ENCODE results near the gene TRIM74. TPM values are rescaled to one million over a fixed set of nuclear protein-coding genes. Genes with fewer than 3 reads are reported as not detected.
A peak's percentile ranks its signal among the peaks of the same experiment; 100 is the strongest.
"Not testable (repeated sequence)": the region's sequence is repeated elsewhere in the genome, so short reads cannot be mapped to it uniquely, and the experiment has no call there.

The TRIM74 gene
- total RNA-seq, 2 donors from 2014 or later = 1.7 to 1.9 TPM

DNA sequence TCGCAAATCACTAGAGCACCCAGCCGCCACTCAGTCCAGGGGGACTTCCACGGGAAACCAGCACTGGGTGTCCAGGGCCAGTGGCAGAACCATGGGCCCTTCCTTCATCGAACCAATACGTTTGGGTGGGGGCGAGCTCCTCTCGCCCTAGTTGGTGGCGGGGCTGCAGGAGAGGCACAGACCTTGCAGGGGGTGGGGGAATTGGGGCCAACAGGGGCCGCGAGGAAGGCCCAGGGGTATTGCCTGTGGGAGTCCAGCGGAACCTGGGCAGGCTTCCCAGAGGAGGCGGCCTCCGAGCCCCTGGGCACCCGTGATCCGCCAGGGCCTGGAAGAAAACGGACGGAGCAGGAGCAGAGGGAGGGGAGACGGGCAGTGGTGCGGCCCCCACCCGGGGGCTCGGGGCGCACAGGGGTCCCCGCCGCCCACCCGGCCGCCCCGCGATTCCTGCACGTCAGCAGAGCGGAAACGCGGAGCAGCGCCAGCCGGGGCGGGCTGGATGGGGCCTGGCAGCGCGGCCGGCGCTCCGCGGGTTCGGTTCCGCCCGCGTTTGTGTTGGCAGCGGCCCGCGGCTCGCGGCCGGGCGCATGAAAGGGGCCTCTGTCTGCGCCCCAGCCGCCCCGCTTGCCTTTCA, 6.5 kb upstream of the TRIM74 start:
- intact Hi-C loops (cut with DNase I); H3K4me1 ChIP-seq (replicated peaks); H3K27me3 ChIP-seq (replicated peaks; ENCODE audit: insufficient read depth); H3K4me3 ChIP-seq; DNase-seq (ENCODE audit: low spot score); H3K27ac ChIP-seq; H3K36me3 ChIP-seq; H3K9me3 ChIP-seq: not testable (repeated sequence)
- 74% methylated on average over 11 of the region's 55 CpGs for WGBS

DNA sequence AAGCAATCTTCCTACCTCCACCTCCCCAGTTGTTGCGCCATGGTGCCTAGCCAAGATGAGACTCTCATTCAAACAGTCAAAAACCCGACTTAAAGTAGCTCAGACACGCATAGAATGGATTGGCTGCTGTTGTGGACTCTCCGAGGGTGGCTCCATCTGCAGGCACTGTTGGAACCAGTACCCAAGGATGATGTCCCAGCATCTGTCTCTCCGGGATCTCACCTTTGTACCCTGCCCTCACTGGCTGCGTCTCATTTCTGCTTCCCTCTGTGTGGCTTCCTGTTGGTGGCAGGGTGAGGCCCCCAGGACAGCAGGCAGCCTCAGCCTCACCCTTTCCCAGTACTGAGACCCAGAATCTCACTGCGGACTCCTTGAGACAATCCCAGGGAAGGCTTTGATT, 5.5 kb upstream of the TRIM74 start:
- H3K27ac ChIP-seq; H3K27me3 ChIP-seq (replicated peaks; ENCODE audit: insufficient read depth); H3K4me1 ChIP-seq (replicated peaks); H3K9me3 ChIP-seq; intact Hi-C loops (cut with DNase I); H3K4me3 ChIP-seq; H3K36me3 ChIP-seq; DNase-seq (ENCODE audit: low spot score): not testable (repeated sequence)
- 97% methylated on average over 3 of the region's 7 CpGs for WGBS

DNA sequence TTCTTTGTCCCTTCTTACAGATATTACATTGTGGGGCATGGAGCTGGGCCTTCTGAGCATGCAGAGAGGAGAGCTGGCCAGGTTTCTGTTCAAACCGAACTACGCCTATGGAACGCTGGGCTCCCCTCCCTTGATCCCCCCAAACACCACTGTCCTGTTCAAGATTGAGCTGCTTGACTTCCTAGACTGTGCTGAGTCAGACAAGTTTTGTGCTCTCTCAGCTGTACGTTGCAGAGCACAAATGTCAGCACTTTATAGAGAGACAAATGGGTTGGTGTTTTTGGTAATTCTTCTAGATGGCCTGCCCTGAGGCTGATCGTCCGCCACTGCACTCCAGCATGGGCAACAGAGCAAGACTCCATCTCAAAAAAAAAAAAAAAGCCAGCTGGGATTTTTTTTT, 2.2 kb upstream of the TRIM74 start:
- H3K4me1 ChIP-seq (replicated peaks); H3K36me3 ChIP-seq; H3K27ac ChIP-seq; H3K4me3 ChIP-seq; H3K27me3 ChIP-seq (replicated peaks; ENCODE audit: insufficient read depth); H3K9me3 ChIP-seq; DNase-seq (ENCODE audit: low spot score); intact Hi-C loops (cut with DNase I): not testable (repeated sequence)
- WGBS = no CpG with 5 or more reads among the region's 6 CpGs

DNA sequence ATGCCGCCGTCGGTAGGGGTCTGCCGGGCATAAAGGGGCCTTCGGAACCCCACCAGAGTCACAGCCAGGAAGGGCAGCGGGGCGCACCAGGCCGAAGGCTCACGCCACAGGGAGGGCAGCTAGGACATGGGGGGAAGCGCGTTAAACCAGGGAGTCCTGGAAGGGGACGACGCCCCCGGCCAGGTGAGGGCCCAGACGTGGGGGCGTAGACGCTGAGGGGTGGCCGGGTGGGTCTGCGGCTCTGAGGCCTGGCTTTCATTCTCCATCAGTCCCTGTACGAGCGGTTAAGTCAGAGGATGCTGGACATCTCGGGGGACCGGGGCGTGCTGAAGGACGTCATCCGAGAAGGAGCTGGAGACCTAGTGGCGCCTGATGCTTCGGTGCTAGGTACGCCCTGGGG, 422 bp upstream of the TRIM74 start:
- H3K27ac ChIP-seq; DNase-seq (ENCODE audit: low spot score); H3K9me3 ChIP-seq; H3K27me3 ChIP-seq (replicated peaks; ENCODE audit: insufficient read depth); H3K4me1 ChIP-seq (replicated peaks); H3K36me3 ChIP-seq; H3K4me3 ChIP-seq; intact Hi-C loops (cut with DNase I): not testable (repeated sequence)
- WGBS = 37% methylated on average over 15 of the region's 29 CpGs

GRCh38 chr7:72966892-72967291, 2.4 kb downstream of the TRIM74 start:
- DNase-seq (ENCODE audit: low spot score); H3K27me3 ChIP-seq (replicated peaks; ENCODE audit: insufficient read depth); H3K4me3 ChIP-seq; H3K27ac ChIP-seq; H3K4me1 ChIP-seq (replicated peaks); H3K36me3 ChIP-seq; intact Hi-C loops (cut with DNase I); H3K9me3 ChIP-seq: not testable (repeated sequence)
- WGBS = no CpG with 5 or more reads among the region's 3 CpGs

DNA sequence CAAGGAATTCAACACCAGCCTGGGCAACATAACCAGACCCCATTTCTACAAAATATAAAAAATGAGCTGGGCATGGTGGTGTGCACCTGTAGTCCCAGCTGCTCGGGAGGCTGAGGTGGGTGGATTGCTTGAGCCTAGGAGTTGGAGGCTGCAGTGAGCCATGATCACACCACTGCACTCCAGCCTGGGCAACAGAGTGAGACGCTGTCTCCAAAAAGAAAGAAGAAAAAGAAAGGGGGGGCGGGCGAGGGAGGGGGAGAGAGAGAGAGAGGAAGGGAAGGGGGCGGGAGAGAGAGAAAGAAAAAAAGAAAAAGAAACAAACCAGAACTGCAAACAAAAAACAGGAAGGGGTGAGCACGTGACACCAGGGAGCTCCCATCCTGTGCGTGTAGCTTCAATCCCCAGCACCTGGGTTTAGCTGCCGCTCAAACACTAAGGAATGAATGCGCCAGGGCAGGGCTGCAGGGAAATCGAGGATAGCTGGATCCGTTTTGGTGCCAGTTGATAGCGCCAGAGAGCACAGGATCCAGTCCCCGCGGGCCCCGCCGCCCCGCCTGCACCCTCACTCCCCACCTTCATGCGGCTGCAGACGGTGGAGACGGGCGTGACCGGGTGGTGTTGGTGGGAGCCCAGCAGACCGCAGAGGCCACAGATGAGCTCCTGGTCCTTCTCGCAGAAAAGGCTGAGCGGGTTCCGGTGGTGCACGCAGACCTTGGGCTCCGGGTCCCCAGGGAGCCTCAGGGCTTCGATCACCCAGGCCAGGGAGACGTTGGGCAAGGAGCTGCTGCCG, 3.9 kb downstream of the TRIM74 start:
- H3K36me3 ChIP-seq; DNase-seq (ENCODE audit: low spot score); intact Hi-C loops (cut with DNase I); H3K4me1 ChIP-seq (replicated peaks); H3K27ac ChIP-seq; H3K27me3 ChIP-seq (replicated peaks; ENCODE audit: insufficient read depth); H3K4me3 ChIP-seq; H3K9me3 ChIP-seq: not testable (repeated sequence)
- WGBS = no CpG with 5 or more reads among the region's 31 CpGs

DNA sequence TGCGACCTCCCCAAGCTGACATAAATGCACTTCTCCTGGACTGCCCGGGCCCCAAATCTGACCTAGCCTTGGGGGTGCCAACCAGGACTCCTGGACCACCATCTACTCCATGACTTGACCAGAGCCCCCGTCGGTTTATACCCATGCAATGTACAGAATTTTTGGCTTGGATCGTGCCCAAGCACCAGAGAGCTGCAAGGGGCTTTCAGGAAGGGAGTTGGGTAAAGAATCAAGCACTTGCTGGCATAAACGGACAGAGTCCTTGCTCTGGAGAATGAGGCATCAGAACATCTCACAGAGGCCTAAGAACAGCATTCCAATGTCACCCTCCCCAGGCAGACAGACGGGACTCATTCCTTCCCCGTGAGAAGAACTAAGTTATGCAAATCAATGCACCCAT, 6.2 kb downstream of the TRIM74 start:
- H3K27me3 ChIP-seq (replicated peaks; ENCODE audit: insufficient read depth); H3K4me1 ChIP-seq (replicated peaks); H3K36me3 ChIP-seq; H3K4me3 ChIP-seq; H3K27ac ChIP-seq; DNase-seq (ENCODE audit: low spot score); H3K9me3 ChIP-seq; intact Hi-C loops (cut with DNase I): not testable (repeated sequence)
- WGBS = no CpG with 5 or more reads among the region's 8 CpGs

DNA sequence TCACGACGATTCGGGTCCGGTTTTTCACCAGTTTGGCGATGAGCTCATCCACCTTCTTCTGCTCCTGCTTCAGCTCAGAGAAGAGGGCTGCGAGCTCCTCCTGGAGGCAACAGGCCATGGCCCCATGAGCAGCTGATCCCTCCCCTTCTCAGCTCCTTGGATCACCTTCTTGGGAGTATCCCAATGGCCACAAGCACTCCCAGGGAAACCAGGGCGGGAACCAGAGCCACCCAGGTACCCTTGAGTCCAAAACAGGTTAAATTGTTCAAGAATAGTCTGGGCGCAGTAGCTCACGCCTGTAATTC, 8.0 kb downstream of the TRIM74 start:
- H3K27ac ChIP-seq; intact Hi-C loops (cut with DNase I); DNase-seq (ENCODE audit: low spot score); H3K36me3 ChIP-seq; H3K4me3 ChIP-seq; H3K9me3 ChIP-seq; H3K27me3 ChIP-seq (replicated peaks; ENCODE audit: insufficient read depth); H3K4me1 ChIP-seq (replicated peaks): not testable (repeated sequence)
- no CpG with 5 or more reads among the region's 9 CpGs for WGBS

- H3K9me3 ChIP-seq; DNase-seq (ENCODE audit: low spot score); H3K4me3 ChIP-seq; intact Hi-C loops (cut with DNase I); H3K4me1 ChIP-seq (replicated peaks); H3K36me3 ChIP-seq; H3K27me3 ChIP-seq (replicated peaks; ENCODE audit: insufficient read depth); H3K27ac ChIP-seq: not testable (repeated sequence)
- WGBS = no CpG with 5 or more reads among the region's 20 CpGs
Measured at GRCh38 chr7:72960626-72961345, 8.5 kb downstream of the TRIM74 start.

DNA sequence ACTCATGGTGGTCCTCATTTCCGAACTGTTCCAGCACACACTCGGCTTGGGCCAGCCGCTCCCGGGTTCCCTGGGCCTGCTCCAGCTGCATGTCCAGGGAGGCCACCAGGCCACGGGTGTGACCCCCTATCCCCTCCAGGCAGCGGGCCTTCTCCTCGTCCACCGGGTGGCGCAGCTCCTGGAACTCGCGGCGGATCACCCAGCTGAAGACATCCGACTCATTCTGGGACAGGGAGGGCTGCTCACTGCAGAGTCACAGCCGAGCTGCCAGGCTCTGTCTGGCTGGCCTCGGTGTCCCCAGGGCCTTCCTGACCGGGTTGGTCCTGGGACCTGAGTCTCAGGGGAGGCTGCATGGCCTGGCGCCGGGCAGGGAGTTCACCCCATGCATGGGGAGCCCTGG, 9.2 kb downstream of the TRIM74 start:
- WGBS = 64% methylated on average over 5 of the region's 18 CpGs
- H3K36me3 ChIP-seq; H3K27me3 ChIP-seq (replicated peaks; ENCODE audit: insufficient read depth); intact Hi-C loops (cut with DNase I); H3K9me3 ChIP-seq; H3K4me1 ChIP-seq (replicated peaks); H3K4me3 ChIP-seq; H3K27ac ChIP-seq; DNase-seq (ENCODE audit: low spot score): not testable (repeated sequence)

- H3K27me3 ChIP-seq (replicated peaks; ENCODE audit: insufficient read depth); H3K4me1 ChIP-seq (replicated peaks); DNase-seq (ENCODE audit: low spot score); H3K27ac ChIP-seq; H3K36me3 ChIP-seq; H3K9me3 ChIP-seq; intact Hi-C loops (cut with DNase I): not testable (repeated sequence)
- 0% methylated on average over 2 of the region's 45 CpGs for WGBS
- peak overlapping the region in 1 of 2 donors; percentile 28 for H3K4me3 ChIP-seq
Measured at GRCh38 chr7:72954563-72955198, 14.6 kb downstream of the TRIM74 start.

DNA sequence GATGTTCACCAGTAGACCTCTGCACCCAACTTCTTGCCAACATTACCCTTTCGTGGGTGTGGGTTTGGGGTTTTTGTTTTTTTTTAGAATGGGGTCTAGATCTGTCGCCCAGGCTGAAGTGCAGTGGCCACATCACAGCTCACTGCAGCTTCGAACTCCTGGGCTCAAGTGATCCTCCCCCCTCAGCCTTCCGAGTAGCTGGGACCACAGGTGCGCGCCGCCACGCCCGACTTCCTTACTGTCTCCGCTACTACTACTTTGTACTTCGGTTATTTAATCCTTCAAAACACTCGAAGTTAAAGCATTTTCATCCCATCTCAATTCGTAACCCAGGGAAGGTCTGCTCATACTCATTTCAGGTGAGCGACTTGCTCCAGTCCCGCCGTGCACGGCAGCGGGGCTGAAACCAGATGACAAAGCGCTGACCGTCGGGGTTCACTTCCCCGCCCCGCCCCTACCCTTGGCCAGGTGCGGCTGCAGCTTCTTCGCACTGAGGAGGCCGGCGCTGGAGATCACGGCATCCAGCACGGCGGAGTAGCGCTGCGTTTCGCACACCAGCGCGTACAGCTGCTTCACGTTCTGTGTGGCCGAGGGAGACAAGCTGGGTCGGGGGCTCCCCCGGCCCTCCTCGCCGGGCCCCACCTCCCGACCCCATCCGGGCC, 15.2 kb downstream of the TRIM74 start:
- 0% methylated on average over 1 of the region's 43 CpGs for WGBS
- H3K36me3 ChIP-seq; intact Hi-C loops (cut with DNase I); H3K4me1 ChIP-seq (replicated peaks); H3K27me3 ChIP-seq (replicated peaks; ENCODE audit: insufficient read depth); H3K27ac ChIP-seq; H3K9me3 ChIP-seq; DNase-seq (ENCODE audit: low spot score): not testable (repeated sequence)
- peak overlapping the region in 1 of 2 donors; percentile 28 for H3K4me3 ChIP-seq
